Heart left ventricle (tissue), 13 donors: ENCODE data around the gene SHISA3.

ENCODE experiments used
- CTCF ChIP-seq, 12 donors: fragments of 200-600 bp; sonication (generic) in 4 of 12; IDR thresholded peaks; one replicate each; pipeline versions ENCODE4 v1.5.0 to v1.8.0; 2018 to 2022; ENCODE audit warnings: antibody characterized with exemption in 12 of 12, mild to moderate bottlenecking in 5 of 12
- POLR2A ChIP-seq, 2 donors: fragments of 450-650 bp; IDR thresholded peaks; one replicate each; pipeline ENCODE4 v1.6.1; 2017; ENCODE audit warnings: antibody characterized with exemption in 2 of 2, mild to moderate bottlenecking in 2 of 2, moderate library complexity in 2 of 2
- donor health status: ischemic (EF 13 %, LVEDD 7.1; RV severe dilation, severe dysfunction).
- donor health status: DM: no; HTN: yes; CAD: no.
- donor health status: DM: no; HTN: no; CAD: no.
- donor health status: ischemic (EF 25% LVEDD 6.9; RV normal size, moderate dysfunction).
- donor health status: ischemic (EF 25% LVEDD 5.7; RV mildly dilated, moderate dysfunction).
- donor health status: ischemic (EF 35%, LVEDD 5.7; RV mildly dilated, moderate dysfunction).
- donor health status: nonischemic (EF 11% LVEDD 7.7; RV severe dilation, severe dysfunction).
- donor health status: DM: yes; HTN: yes; CAD: no.
- donor health status: PGD.
- donor health status: ischemic (EF 29% LVEDD 5.4; RV normal size, mild dysfunction).
- donor health status: nonischemic (EF 23%, LVEDD 6.1; RV moderate dilation, normal function).

GRCh38 chr4:42436928-42437565, 39.8 kb downstream of the SHISA3 start:
- TF ChIP-seq POLR2A (IDR thresholded peaks at IDR 0.05) (no peak), CTCF (IDR thresholded peaks at IDR 0.05) (no peak)
